ENCODE measurements around the gene SMIM14.
A peak's percentile ranks its signal among the peaks of the same experiment; 100 is the strongest.
"Not testable (repeated sequence)": the region's sequence is repeated elsewhere in the genome, so short reads cannot be mapped to it uniquely, and the experiment has no call there.

Gene SMIM14

GRCh38 chr4:39657465-39657864, 18.8 kb upstream of the SMIM14 start:
- no peak overlapping the region for H3K27ac Mint-ChIP-seq
- H3K4me3 Mint-ChIP-seq, result no peak overlapping the region
- H3K36me3 Mint-ChIP-seq (ENCODE audit: low read depth), result no peaks in the 10 kb centered on the region
- H3K9me3 Mint-ChIP-seq, result no peaks in the 10 kb centered on the region
- no peaks in the 10 kb centered on the region for H3K27me3 Mint-ChIP-seq
- intact Hi-C loops (cut with micrococcal nuclease), result no loop called here
- peaks cover 12% of the 10 kb centered on the region for H3K4me1 Mint-ChIP-seq (ENCODE audit: low read depth)

GRCh38 chr4:39656638-39657037, 18.0 kb upstream of the SMIM14 start:
- H3K36me3 Mint-ChIP-seq (ENCODE audit: low read depth); intact Hi-C loops (cut with micrococcal nuclease); H3K27ac Mint-ChIP-seq; H3K9me3 Mint-ChIP-seq; H3K4me3 Mint-ChIP-seq; H3K27me3 Mint-ChIP-seq: not testable (repeated sequence)
- peaks cover 12% of the 10 kb centered on the region for H3K4me1 Mint-ChIP-seq (ENCODE audit: low read depth)

DNA sequence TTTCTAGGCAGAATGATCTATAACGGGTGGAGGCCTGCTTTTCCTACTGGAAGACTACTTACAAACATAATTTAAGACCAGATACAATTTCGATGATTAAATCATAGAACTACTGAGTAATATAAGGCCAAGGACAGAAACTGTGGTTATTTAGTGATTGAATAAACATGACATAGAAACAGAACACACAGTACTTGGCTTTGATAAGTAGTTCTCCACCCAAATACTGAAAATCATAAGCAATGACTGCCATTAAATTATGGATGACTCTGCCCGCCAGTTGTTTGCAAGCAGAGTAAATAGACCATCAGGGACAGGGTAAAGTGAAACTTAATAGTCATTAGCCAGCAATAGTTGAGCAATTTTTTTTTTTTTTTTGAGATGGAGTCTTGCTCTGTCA, 17.2 kb upstream of the SMIM14 start:
- H3K4me1 Mint-ChIP-seq (ENCODE audit: low read depth), result peaks cover 12% of the 10 kb centered on the region
- H3K4me3 Mint-ChIP-seq, result no peak overlapping the region
- no peak overlapping the region for H3K27ac Mint-ChIP-seq

GRCh38 chr4:39655211-39655610, 16.5 kb upstream of the SMIM14 start:
- intact Hi-C loops (cut with micrococcal nuclease), result no loop called here
- H3K4me1 Mint-ChIP-seq (ENCODE audit: low read depth), result peaks cover 12% of the 10 kb centered on the region

More for the DNA sequence above, 17.2 kb upstream of the SMIM14 start:
- Mint-ChIP-seq H3K27me3 (no peaks in the 10 kb centered on the region), H3K9me3 (no peaks in the 10 kb centered on the region), H3K36me3 (ENCODE audit: low read depth) (no peaks in the 10 kb centered on the region)
- intact Hi-C loops (cut with micrococcal nuclease), result no loop called here

GRCh38 chr4:39651586-39651985, 12.9 kb upstream of the SMIM14 start:
- intact Hi-C loops (cut with micrococcal nuclease); H3K4me1 Mint-ChIP-seq (ENCODE audit: low read depth); H3K27me3 Mint-ChIP-seq; H3K27ac Mint-ChIP-seq; H3K4me3 Mint-ChIP-seq; H3K9me3 Mint-ChIP-seq; H3K36me3 Mint-ChIP-seq (ENCODE audit: low read depth): not testable (repeated sequence)

More at GRCh38 chr4:39655211-39655610, 16.5 kb upstream of the SMIM14 start:
- H3K9me3 Mint-ChIP-seq, result no peaks in the 10 kb centered on the region
- H3K27me3 Mint-ChIP-seq, result no peaks in the 10 kb centered on the region
- H3K27ac Mint-ChIP-seq, result no peak overlapping the region
- no peak overlapping the region for H3K4me3 Mint-ChIP-seq
- no peaks in the 10 kb centered on the region for H3K36me3 Mint-ChIP-seq (ENCODE audit: low read depth)

GRCh38 chr4:39649639-39650265, 11.1 kb upstream of the SMIM14 start:
- Mint-ChIP-seq H3K36me3 (ENCODE audit: low read depth) (no peaks in the 10 kb centered on the region), H3K27ac (no peak overlapping the region), H3K4me3 (no peak overlapping the region), H3K4me1 (ENCODE audit: low read depth) (no peaks in the 10 kb centered on the region), H3K27me3 (no peaks in the 10 kb centered on the region), H3K9me3 (no peaks in the 10 kb centered on the region)
- intact Hi-C loops (cut with micrococcal nuclease), result no loop called here

DNA sequence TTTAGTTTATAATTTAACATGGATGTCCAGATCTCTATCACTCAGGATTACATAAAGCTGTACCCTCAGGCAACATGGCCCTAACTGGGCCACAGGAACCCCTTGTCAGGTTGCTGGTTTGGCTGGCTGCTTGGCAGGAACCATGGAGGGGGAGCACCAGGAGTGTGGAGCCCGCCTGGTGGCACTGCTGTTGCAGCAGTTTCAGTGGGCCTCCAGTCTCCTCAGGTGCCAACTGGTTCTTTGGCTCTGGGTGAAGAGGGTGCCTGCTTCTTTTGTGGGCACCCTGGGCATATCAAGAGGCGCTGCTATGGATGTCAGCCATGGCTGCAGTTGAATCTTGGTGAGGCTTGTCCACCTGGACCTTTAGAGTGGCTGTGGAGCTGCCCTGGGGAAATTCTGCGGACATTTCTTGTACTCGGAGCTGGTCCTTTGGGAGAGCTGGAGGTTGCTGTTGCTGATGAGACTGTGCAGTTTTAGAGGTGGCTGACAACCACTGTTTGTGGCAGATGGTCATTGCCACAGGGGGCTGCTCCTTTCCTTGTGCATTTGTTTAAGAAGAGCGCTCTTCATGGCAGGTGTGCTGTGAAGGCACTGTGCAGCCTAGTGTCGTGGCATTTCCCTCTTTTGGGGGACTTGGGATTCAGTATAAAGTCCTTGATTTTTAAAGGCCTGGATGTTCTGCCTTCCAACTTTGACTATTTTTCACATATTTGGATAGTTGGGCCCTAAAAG, 10.3 kb upstream of the SMIM14 start:
- Mint-ChIP-seq H3K27ac (no peak overlapping the region), H3K36me3 (ENCODE audit: low read depth) (no peaks in the 10 kb centered on the region), H3K9me3 (no peaks in the 10 kb centered on the region)

GRCh38 chr4:39648213-39648612, 9.5 kb upstream of the SMIM14 start:
- intact Hi-C loops (cut with micrococcal nuclease), result no loop called here
- H3K4me1 Mint-ChIP-seq (ENCODE audit: low read depth), result no peaks in the 10 kb centered on the region
- H3K27me3 Mint-ChIP-seq, result no peaks in the 10 kb centered on the region
- H3K27ac Mint-ChIP-seq, result no peak overlapping the region
- H3K36me3 Mint-ChIP-seq (ENCODE audit: low read depth), result no peaks in the 10 kb centered on the region
- no peaks in the 10 kb centered on the region for H3K9me3 Mint-ChIP-seq
- H3K4me3 Mint-ChIP-seq, result no peak overlapping the region

More for the DNA sequence above, 10.3 kb upstream of the SMIM14 start:
- Mint-ChIP-seq H3K27me3 (no peaks in the 10 kb centered on the region), H3K4me1 (ENCODE audit: low read depth) (no peaks in the 10 kb centered on the region), H3K4me3 (no peak overlapping the region)
- intact Hi-C loops (cut with micrococcal nuclease), result no loop called here

- H3K4me3 Mint-ChIP-seq, result no peak overlapping the region
- H3K9me3 Mint-ChIP-seq, result no peaks in the 10 kb centered on the region
- no peak overlapping the region for H3K27ac Mint-ChIP-seq
- intact Hi-C loops (cut with micrococcal nuclease), result no loop called here
- H3K36me3 Mint-ChIP-seq (ENCODE audit: low read depth), result peaks cover 7% of the 10 kb centered on the region
- no peaks in the 10 kb centered on the region for H3K27me3 Mint-ChIP-seq
- H3K4me1 Mint-ChIP-seq (ENCODE audit: low read depth), result peaks cover 17% of the 10 kb centered on the region
Observed at GRCh38 chr4:39642885-39643552, 4.4 kb upstream of the SMIM14 start.

DNA sequence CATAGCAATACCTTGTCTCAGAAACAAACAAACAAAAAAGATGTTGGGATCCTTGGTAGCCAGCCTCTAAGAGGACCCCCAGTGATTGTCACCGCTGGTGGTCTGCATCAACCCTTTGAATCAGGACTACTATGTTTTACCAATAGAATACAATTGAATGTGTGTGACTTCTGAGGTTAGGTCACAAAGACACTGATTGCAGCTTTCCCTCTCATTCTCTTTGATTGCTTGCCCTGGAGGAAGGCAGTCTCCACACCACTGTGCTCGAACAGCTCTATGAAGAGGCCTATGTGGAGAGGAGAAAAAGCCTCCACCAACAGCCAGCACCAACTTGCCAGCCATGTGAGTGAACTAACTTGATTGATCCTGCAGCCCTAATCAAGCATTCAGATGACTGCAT, 2.8 kb upstream of the SMIM14 start:
- H3K4me3 Mint-ChIP-seq, result no peak overlapping the region
- peaks cover 21% of the 10 kb centered on the region for H3K4me1 Mint-ChIP-seq (ENCODE audit: low read depth)
- intact Hi-C loops (cut with micrococcal nuclease), result no loop called here
- no peak overlapping the region for H3K27ac Mint-ChIP-seq
- no peaks in the 10 kb centered on the region for H3K9me3 Mint-ChIP-seq
- peaks cover 14% of the 10 kb centered on the region for H3K36me3 Mint-ChIP-seq (ENCODE audit: low read depth)
- no peaks in the 10 kb centered on the region for H3K27me3 Mint-ChIP-seq

GRCh38 chr4:39637586-39638353, 895 bp downstream of the SMIM14 start:
- intact Hi-C loops (cut with micrococcal nuclease), result loop anchor here (2.0 to 5.0 kb wide), 4 partner anchors 13 to 180 kb away; partner anchors contain the start of genes LIAS, RPL9, UBE2K and UGDH
- Mint-ChIP-seq H3K27me3 (no peaks in the 10 kb centered on the region), H3K4me1 (ENCODE audit: low read depth) (peaks cover 35% of the 10 kb centered on the region), H3K36me3 (ENCODE audit: low read depth) (peaks cover 36% of the 10 kb centered on the region), H3K4me3 (peak overlapping the region; percentile 90), H3K9me3 (no peaks in the 10 kb centered on the region), H3K27ac (peak overlapping the region; percentile 95)

- H3K36me3 Mint-ChIP-seq (ENCODE audit: low read depth), result peaks cover 36% of the 10 kb centered on the region
- H3K4me1 Mint-ChIP-seq (ENCODE audit: low read depth), result peaks cover 35% of the 10 kb centered on the region
- H3K9me3 Mint-ChIP-seq, result no peaks in the 10 kb centered on the region
- H3K4me3 Mint-ChIP-seq, result peak overlapping the region; percentile 90
- intact Hi-C loops (cut with micrococcal nuclease), result loop anchor here (5.0 kb wide), 2 partner anchors 60 to 180 kb away; partner anchors contain the start of genes LIAS, RPL9 and UBE2K
- peak overlapping the region; percentile 95 for H3K27ac Mint-ChIP-seq
- no peaks in the 10 kb centered on the region for H3K27me3 Mint-ChIP-seq
Observed at GRCh38 chr4:39637221-39637585, 1.5 kb downstream of the SMIM14 start.

- H3K27me3 Mint-ChIP-seq, result no peaks in the 10 kb centered on the region
- H3K9me3 Mint-ChIP-seq, result no peaks in the 10 kb centered on the region
- H3K27ac Mint-ChIP-seq, result no peak overlapping the region
- H3K4me3 Mint-ChIP-seq, result peak overlapping the region; percentile 90
- peaks cover 33% of the 10 kb centered on the region for H3K4me1 Mint-ChIP-seq (ENCODE audit: low read depth)
- H3K36me3 Mint-ChIP-seq (ENCODE audit: low read depth), result peaks cover 36% of the 10 kb centered on the region
- intact Hi-C loops (cut with micrococcal nuclease), result loop anchor here (5.0 kb wide), 2 partner anchors 61 to 179 kb away; partner anchors contain the start of genes LIAS, RPL9 and UBE2K
Observed at GRCh38 chr4:39636531-39637184, 2.0 kb downstream of the SMIM14 start.

All from dendritic cell treated with granulocyte-macrophage colony-stimulating factor and Interleukin-4, amounts not matched to agents 40 ng/mL and 50 ng/mL, for 4 days (primary cell).